Sigmoid colon (tissue), 4 donors: ENCODE results near the gene IL17C.

Source experiments
- POLR2A ChIP-seq, 2 donors: fragments of 450-650 bp; IDR thresholded peaks; one replicate each; pipeline ENCODE4 v1.6.1; 2016; ENCODE audit warnings: antibody characterized with exemption in 2 of 2, mild to moderate bottlenecking in 2 of 2, moderate library complexity in 2 of 2
- POLR2AphosphoS5 ChIP-seq, 4 donors: sonication (generic); formaldehyde crosslinking; IDR thresholded peaks; one replicate each; pipeline ENCODE4 v1.6.1; 2017; ENCODE audit warnings: antibody characterized with exemption in 4 of 4
- TF ChIP-seq, protein P1 (sequence below), 4 experiments: fragments of 450-650 bp in 3 of 4; fragments of 200-600 bp in 1 of 4; IDR thresholded peaks; one replicate each; pipeline ENCODE4 v1.5.1; 2016 to 2019; ENCODE audit warnings: antibody characterized with exemption in 4 of 4, mild to moderate bottlenecking in 3 of 4, moderate library complexity in 2 of 4

DNA sequence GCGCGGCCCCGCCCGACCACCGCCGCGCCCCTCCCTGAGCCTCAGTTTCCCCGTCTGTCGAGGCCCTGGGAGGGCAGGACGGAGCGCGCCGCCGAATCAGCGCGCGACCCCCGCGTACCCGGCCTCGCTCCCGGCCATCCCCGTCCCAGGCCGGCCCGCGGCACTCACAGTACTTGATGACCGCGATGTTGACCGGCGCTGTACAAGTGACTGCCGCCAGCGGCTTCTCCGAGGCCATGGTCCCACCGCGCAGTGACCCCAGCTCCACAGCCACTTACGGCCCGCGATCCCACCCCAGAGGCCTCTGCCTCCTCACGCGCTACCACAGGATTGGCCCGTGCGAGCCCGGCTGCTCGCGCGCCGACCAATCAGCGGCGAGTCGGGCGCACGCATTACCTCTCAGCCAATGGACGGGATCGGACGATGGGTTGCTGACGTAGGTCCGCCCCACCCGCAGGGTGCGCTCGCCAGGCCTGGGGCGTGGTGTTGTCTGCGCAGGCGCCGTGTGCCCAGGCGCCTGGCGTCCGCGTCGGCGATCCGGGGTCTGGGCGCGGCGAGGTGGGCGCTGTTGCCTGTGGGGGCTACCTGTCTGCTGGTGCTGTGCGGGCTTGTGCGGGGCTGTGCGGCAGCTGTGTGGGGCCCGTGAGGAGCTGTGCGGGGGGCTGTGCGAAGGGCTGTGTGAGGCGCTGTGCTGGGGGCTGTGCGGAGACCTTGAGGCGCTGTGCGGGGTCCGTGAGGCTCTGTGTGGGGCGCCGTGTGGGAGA is 24.7 kb downstream of the IL17C start, which contains the start of gene MVD:
- TF ChIP-seq, protein P1, sequence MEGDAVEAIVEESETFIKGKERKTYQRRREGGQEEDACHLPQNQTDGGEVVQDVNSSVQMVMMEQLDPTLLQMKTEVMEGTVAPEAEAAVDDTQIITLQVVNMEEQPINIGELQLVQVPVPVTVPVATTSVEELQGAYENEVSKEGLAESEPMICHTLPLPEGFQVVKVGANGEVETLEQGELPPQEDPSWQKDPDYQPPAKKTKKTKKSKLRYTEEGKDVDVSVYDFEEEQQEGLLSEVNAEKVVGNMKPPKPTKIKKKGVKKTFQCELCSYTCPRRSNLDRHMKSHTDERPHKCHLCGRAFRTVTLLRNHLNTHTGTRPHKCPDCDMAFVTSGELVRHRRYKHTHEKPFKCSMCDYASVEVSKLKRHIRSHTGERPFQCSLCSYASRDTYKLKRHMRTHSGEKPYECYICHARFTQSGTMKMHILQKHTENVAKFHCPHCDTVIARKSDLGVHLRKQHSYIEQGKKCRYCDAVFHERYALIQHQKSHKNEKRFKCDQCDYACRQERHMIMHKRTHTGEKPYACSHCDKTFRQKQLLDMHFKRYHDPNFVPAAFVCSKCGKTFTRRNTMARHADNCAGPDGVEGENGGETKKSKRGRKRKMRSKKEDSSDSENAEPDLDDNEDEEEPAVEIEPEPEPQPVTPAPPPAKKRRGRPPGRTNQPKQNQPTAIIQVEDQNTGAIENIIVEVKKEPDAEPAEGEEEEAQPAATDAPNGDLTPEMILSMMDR (IDR thresholded peaks at IDR 0.05) = no peak
- TF ChIP-seq POLR2AphosphoS5 (IDR thresholded peaks at IDR 0.05) (peak; percentile 81 to 96 (median 91)), POLR2A (IDR thresholded peaks at IDR 0.05) (peak; percentile 43 to 86)
